Measurements from ENCODE around the gene RPL10L.

The RPL10L gene

DNA sequence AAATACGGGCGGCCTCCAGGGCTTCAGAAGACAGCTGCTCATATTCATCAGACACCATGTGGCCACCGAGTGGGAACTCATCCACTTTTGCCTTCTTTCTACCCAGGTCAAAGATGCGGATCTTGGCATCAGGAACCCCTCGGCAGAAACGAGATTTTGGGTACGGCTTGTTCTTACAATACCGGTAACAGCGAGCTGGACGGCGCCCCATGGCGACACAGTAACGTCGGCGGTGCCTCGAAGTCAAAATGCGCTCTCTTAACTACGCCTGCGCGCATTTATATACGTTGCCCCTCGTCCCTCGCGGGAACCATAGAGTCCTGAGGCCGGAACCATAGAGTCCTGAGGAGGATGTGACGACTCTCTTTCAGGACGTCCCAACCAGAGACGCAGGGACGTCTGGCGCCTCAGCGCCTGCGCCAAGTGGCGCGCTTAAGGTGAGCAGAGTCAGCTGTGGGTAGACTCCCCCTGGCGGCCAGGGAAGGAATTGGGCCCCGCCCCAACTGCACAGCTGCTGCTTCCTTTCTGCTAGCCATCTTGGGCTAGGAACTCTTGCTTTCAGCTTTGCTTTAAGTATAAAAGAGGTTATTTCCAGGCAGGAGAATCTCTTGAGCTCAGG is at the start of gene RPL10L:
TSS of gene RPL10L (minus strand) at position 256 of the 619 bp plus-strand sequence. CDS start at position 211, 45 bp downstream.
- TF ChIP-seq CTCF (IDR thresholded peaks at IDR 0.05; ENCODE audit: insufficient read depth, low read length, missing control alignments) = no peak
- POLR2A ChIA-PET = no interaction called here
- DNase-seq (ENCODE audit: low read depth, low spot score) = no peak
- H3K4me3 ChIP-seq (ENCODE audit: low read depth, low read length) = no peak within 1 kb of the TSS
- CTCF ChIA-PET = no interaction called here

DNA sequence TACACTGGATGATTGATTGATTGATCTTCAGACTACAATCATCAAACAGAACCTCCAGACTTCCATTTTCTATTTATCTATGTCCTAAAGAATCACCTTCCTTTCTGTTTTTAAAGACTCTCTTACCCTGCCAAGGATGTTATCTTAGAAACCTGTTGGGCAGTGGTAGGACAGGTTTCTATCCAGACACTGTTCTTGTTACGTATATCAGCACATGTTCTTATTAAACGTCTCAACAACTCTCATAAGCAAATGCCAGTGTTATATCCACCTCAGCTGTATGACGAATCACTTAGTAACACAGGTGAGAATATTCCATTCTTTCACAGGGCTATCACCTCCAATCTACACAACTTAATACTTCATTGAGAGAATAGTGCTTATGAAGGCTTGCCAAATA is 40.2 kb upstream of the RPL10L start:
- no peak overlapping the region for H3K4me3 ChIP-seq (ENCODE audit: low read depth, low read length)
- no peak for DNase-seq (ENCODE audit: low read depth, low spot score)
- POLR2A ChIA-PET = no interaction called here
- no peak for TF ChIP-seq CTCF (IDR thresholded peaks at IDR 0.05; ENCODE audit: insufficient read depth, low read length, missing control alignments)
- CTCF ChIA-PET = no interaction called here

DNA sequence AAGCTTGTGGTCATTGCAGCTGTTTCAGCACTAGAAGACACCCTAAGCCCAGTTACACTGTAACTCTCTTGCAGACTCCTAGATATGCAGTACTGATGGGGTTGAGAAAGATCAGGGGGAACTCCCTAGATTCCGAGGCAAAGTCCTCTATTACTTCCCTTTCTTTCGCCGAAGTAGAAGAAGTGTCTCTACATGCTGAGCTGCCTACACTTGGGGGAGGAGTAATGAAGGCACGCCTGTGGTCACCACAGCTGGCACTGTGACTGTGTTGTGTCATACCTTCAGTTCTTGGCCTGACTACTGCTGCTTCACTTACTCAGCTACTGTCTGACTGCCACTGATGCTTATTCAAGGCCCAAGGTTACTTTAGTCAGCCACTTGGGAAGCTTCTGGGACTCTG is 35.1 kb upstream of the RPL10L start:
- CTCF ChIA-PET = no interaction called here
- TF ChIP-seq CTCF (IDR thresholded peaks at IDR 0.05; ENCODE audit: insufficient read depth, low read length, missing control alignments) = no peak
- H3K4me3 ChIP-seq (ENCODE audit: low read depth, low read length) = no peak overlapping the region
- POLR2A ChIA-PET = no interaction called here
- DNase-seq (ENCODE audit: low read depth, low spot score) = no peak

DNA sequence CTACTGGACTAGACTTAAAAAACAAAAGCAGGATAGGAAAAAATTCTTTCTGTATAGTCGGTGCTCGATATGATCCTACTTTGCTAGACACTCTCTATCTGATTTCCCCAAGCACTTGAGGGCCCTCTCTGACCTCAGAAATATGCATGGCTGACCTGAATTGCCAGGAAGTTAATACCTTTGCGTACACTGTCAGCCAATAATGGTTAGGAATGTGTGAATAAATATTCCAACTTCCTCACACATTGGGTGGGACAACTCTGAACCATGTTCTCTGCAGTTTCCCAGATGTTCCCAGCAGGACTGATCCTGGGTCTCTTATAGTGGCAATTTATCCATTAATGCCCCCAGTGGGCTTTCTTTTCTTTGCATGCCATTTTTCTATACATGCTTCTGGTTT is 20.5 kb upstream of the RPL10L start:
- CTCF ChIA-PET = no interaction called here
- TF ChIP-seq CTCF (IDR thresholded peaks at IDR 0.05; ENCODE audit: insufficient read depth, low read length, missing control alignments) = no peak
- POLR2A ChIA-PET = no interaction called here
- no peak overlapping the region for H3K4me3 ChIP-seq (ENCODE audit: low read depth, low read length)
- DNase-seq (ENCODE audit: low read depth, low spot score) = no peak

- CTCF ChIA-PET = no interaction called here
- DNase-seq (ENCODE audit: low read depth, low spot score) = no peak
- POLR2A ChIA-PET = no interaction called here
- TF ChIP-seq CTCF (IDR thresholded peaks at IDR 0.05; ENCODE audit: insufficient read depth, low read length, missing control alignments) = no peak
- no peak overlapping the region for H3K4me3 ChIP-seq (ENCODE audit: low read depth, low read length)
Measured at GRCh38 chr14:46663382-46663781, 11.8 kb upstream of the RPL10L start.

DNA sequence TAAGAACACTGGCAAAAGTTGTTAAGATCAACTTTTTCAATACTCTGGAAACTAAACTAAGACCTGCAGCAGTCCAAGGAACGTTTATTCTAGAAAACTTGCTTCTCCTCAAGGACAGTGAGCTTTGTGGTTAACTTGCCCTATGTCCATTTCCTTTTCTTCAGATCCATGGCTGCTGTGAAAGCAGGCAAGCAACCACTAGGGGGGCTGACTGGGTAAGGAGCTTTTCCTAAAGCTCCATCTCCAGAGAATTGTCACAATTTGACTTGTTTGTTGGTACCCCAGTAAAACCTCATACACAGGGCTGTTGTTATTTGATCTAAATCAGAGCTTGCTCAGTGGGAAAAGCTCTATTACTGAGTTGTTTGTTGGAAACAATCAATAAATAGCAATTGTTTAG is 10.1 kb upstream of the RPL10L start:
- ChIA-PET CTCF (no interaction called here), POLR2A (no interaction called here)
- TF ChIP-seq CTCF (IDR thresholded peaks at IDR 0.05; ENCODE audit: insufficient read depth, low read length, missing control alignments) = no peak
- no peak for DNase-seq (ENCODE audit: low read depth, low spot score)
- H3K4me3 ChIP-seq (ENCODE audit: low read depth, low read length) = no peak overlapping the region

Data from AG04449 (cell line).